GM21528 (cell line): ENCODE data around the gene ATP1A3.

ENCODE experiments used
- ATAC-seq: cut with Tn5 transposase; IDR thresholded peaks from one replicate; pipeline ENCODE4 v1.9.1; 2021; ENCODE audit warnings: mild to moderate bottlenecking, moderate library complexity; ENCODE audit not compliant: unreplicated experiment, low FRiP score

The ATP1A3 gene

GRCh38 chr19:41930926-41931592 is 63.0 kb downstream of the ATP1A3 start:
- no peak for ATAC-seq

- ATAC-seq, result no peak
Observed at GRCh38 chr19:41930322-41930722, 63.7 kb downstream of the ATP1A3 start.

GRCh38 chr19:41929536-41930071 is 64.4 kb downstream of the ATP1A3 start:
- ATAC-seq, result no peak

GRCh38 chr19:41928754-41929535 is 65.1 kb downstream of the ATP1A3 start:
- no peak for ATAC-seq

GRCh38 chr19:41928221-41928683 is 65.8 kb downstream of the ATP1A3 start, which contains the start of gene ERFL:
Gene ERFL (minus strand): TSS chr19:41928449. CDS start chr19:41912919, 15,530 bp downstream.
- no peak for ATAC-seq

GRCh38 chr19:41927497-41928192 is 66.4 kb downstream of the ATP1A3 start:
- no peak for ATAC-seq

GRCh38 chr19:41926763-41927496 is 67.1 kb downstream of the ATP1A3 start:
- no peak for ATAC-seq

- ATAC-seq, result no peak
Observed at GRCh38 chr19:41926028-41926762, 67.8 kb downstream of the ATP1A3 start.

GRCh38 chr19:41925208-41926003 is 68.6 kb downstream of the ATP1A3 start:
- ATAC-seq, result no peak

GRCh38 chr19:41924151-41925145 is 69.6 kb downstream of the ATP1A3 start:
- ATAC-seq, result no peak

GRCh38 chr19:41923045-41923788 is 70.8 kb downstream of the ATP1A3 start:
- no peak for ATAC-seq

- ATAC-seq, result no peak
Observed at GRCh38 chr19:41922585-41922984, 71.4 kb downstream of the ATP1A3 start.

GRCh38 chr19:41921577-41922576 is 72.2 kb downstream of the ATP1A3 start:
- no peak for ATAC-seq

GRCh38 chr19:41920882-41921576 is 73.0 kb downstream of the ATP1A3 start:
- no peak for ATAC-seq
